Mucosa of stomach (tissue), 1 donor: ENCODE measurements around the gene CHRNA4.
"Not testable (repeated sequence)": the region's sequence is repeated elsewhere in the genome, so short reads cannot be mapped to it uniquely, and the experiment has no call there.

Source experiments
- H3K27me3 ChIP-seq: one replicate; pipeline ENCODE4 v1.7.0; 2013; ENCODE audit warnings: mild to moderate bottlenecking, low read length; ENCODE audit not compliant: control insufficient read depth, insufficient read depth
- H3K36me3 ChIP-seq: one replicate; pipeline ENCODE4 v1.7.0; 2013; ENCODE audit warnings: low read length; ENCODE audit not compliant: control insufficient read depth, insufficient read depth
- H3K4me1 ChIP-seq: one replicate; pipeline ENCODE4 v1.7.0; 2013; ENCODE audit warnings: mild to moderate bottlenecking, low read length; ENCODE audit not compliant: control insufficient read depth, insufficient read depth
- H3K4me3 ChIP-seq: one replicate; pipeline ENCODE4 v1.7.0; 2013; ENCODE audit warnings: low read length
- H3K9ac ChIP-seq: one replicate; pipeline ENCODE4 v1.7.0; 2013; ENCODE audit warnings: mild to moderate bottlenecking, low read length, moderate library complexity
- H3K9me3 ChIP-seq: one replicate; pipeline ENCODE4 v1.7.0; 2013; ENCODE audit warnings: mild to moderate bottlenecking, low read length, moderate library complexity; ENCODE audit not compliant: control insufficient read depth
- donor health status: Pancreatic carcinoma.

Gene CHRNA4

DNA sequence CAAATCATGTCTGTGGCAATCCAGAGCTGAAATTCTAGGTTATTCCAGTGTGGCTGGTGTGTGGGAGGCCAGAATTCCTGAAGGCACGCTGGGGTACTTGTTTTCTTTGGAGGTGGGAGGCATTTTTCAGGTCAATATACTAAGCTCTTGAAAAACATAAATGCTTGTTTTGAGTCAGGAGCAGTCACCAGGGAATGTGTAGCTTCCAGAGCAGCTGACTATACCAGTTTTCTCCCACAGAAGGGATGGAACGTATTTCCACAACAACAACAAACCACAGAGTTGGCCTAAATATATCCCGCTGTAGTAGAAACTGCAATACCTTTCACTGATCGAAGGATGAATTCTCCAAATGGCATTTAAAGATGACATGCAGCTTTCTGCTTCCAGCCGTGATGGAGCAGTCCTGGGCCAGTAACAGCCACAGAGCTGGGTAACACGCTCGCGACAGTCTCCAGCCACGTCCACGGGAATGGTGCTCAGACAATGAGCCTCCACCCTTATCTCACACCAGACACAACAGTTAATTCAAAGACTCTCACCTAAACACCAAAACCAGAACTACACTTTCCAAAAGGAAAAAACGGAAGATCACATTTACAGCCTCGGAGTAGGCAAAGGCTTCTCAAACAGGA, 23.2 kb downstream of the CHRNA4 start:
- no peak overlapping the region for H3K4me3 ChIP-seq
- H3K9ac ChIP-seq: no peak overlapping the region
- no peaks in the 10 kb centered on the region for H3K9me3 ChIP-seq
- H3K36me3 ChIP-seq: no peaks in the 10 kb centered on the region
- H3K27me3 ChIP-seq: peaks cover 10% of the 10 kb centered on the region
- no peaks in the 10 kb centered on the region for H3K4me1 ChIP-seq

DNA sequence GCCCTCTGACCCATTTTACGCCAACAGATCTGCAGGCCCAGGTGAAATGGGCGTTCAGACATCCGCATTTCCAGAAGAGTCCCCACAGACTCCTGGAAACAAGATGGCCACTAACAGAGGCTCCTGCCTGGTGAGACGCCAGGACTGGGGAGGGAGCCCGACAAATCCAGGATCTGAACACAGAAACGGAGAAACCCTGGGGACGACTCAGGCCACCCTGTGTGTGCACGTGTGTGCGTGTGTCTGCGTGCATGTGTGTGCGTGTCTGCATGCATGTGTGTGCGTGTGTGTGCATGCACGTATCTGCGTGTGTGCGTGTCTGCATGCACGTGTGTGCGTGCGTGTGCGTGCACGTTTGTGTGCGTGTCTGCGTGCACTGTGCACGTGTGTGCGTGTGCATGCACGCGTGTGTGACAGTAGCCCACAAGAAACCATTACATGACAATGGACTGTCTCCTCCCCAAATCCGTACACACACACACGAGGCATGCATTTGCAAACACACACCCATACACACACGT, 24.9 kb downstream of the CHRNA4 start:
- no peaks in the 10 kb centered on the region for H3K36me3 ChIP-seq
- peaks cover 13% of the 10 kb centered on the region for H3K27me3 ChIP-seq
- no peak overlapping the region for H3K4me3 ChIP-seq
- no peaks in the 10 kb centered on the region for H3K4me1 ChIP-seq
- H3K9me3 ChIP-seq: no peaks in the 10 kb centered on the region
- H3K9ac ChIP-seq: no peak overlapping the region

DNA sequence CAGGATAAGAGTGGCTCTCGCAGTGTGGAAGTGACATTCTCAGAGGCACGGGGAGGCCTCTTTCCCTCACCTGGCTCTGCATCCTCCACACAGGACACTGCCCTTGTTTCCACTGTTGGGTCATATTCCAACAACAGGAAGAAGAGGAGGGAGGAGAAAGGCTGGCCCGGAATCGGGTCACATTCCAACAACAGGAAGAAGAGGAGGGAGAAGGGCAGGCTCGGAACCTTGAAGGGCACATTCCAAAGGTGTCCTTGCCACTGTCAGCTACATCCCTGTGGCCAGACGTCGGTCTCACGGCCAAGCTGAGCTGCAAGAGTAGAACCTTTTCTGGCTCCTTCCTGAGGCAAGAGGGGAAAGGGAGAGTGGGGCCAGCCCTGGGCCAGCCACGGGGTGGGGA, 25.4 kb downstream of the CHRNA4 start:
- Histone ChIP-seq H3K4me1 (no peaks in the 10 kb centered on the region), H3K36me3 (no peaks in the 10 kb centered on the region), H3K27me3 (peaks cover 14% of the 10 kb centered on the region), H3K9ac (no peak overlapping the region), H3K4me3 (no peak overlapping the region), H3K9me3 (no peaks in the 10 kb centered on the region)

DNA sequence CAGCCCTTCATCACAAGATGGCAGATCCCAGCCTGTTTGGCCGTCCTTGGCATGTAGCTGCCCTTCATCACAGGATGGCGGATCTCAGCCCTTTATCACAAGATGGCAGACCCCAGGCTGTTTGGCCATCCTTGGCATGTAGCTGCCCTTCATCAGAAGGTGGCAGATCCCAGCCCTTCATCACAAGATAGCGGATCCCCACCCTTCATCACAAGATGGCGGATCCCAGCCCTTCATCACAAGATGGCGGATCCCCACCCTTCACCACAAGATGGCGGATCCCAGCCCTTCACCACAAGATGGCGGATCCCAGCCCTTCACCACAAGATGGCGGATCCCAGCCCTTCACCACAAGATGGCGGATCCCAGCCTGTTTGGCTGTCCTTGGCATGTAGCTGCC, 26.1 kb downstream of the CHRNA4 start:
- H3K4me1 ChIP-seq, H3K9me3 ChIP-seq, H3K4me3 ChIP-seq, H3K36me3 ChIP-seq, H3K9ac ChIP-seq: not testable (repeated sequence)
- peaks cover 14% of the 10 kb centered on the region for H3K27me3 ChIP-seq

DNA sequence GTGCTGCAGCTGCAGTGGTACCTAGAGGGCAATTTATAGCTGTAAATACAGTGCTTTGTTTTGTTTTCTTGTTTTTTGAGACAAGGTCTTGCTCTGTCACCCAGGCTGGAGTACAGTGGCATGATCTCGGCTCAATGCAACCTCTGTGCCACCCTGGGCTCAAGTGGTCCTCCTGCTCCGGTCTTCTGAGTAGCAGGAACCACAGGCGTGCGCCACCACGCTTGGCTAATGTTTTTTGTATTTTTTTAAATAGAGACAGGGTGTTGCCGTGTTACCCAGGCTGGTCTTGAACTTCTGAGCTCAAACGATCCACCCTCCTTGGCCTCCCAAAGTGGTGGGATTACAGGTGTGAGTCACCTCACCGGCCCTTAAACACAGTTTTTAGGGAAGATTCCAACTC, 26.8 kb downstream of the CHRNA4 start:
- peaks cover 14% of the 10 kb centered on the region for H3K27me3 ChIP-seq
- no peaks in the 10 kb centered on the region for H3K9me3 ChIP-seq
- H3K4me1 ChIP-seq: no peaks in the 10 kb centered on the region
- H3K36me3 ChIP-seq: no peaks in the 10 kb centered on the region
- no peak overlapping the region for H3K4me3 ChIP-seq
- H3K9ac ChIP-seq: no peak overlapping the region

DNA sequence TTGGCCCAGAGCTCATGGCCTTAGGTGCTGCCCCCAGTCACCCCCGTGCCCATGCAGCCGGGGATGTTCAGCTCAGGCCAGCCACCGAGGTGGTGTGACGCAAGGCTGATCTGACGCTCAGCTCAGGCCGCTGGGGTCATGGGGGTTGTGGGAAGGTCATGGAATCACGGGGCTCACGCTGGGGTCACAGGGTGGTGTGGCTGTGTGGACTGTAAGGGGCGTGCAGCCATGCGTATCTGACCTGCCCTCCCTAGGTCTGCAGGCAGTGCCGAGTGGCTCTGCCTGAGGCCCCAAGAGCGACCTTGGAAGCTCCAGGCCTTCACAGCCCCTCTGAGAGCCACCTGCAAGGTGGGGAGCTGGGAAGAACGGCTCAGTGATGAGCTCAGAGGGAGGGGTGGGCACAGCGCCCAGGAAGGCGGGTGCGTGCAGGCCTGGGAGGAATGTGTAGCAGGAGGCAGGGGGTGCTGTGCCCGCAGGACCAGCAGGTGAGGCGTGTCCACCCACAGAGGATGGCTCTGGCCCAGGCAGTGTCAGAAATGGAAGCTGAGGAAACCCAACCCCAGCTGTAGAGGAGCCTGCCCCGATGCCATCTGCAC, 27.8 kb downstream of the CHRNA4 start:
- Histone ChIP-seq H3K36me3 (no peaks in the 10 kb centered on the region), H3K9ac (no peak overlapping the region), H3K4me3 (no peak overlapping the region), H3K4me1 (no peaks in the 10 kb centered on the region), H3K27me3 (peaks cover 12% of the 10 kb centered on the region), H3K9me3 (no peaks in the 10 kb centered on the region)

DNA sequence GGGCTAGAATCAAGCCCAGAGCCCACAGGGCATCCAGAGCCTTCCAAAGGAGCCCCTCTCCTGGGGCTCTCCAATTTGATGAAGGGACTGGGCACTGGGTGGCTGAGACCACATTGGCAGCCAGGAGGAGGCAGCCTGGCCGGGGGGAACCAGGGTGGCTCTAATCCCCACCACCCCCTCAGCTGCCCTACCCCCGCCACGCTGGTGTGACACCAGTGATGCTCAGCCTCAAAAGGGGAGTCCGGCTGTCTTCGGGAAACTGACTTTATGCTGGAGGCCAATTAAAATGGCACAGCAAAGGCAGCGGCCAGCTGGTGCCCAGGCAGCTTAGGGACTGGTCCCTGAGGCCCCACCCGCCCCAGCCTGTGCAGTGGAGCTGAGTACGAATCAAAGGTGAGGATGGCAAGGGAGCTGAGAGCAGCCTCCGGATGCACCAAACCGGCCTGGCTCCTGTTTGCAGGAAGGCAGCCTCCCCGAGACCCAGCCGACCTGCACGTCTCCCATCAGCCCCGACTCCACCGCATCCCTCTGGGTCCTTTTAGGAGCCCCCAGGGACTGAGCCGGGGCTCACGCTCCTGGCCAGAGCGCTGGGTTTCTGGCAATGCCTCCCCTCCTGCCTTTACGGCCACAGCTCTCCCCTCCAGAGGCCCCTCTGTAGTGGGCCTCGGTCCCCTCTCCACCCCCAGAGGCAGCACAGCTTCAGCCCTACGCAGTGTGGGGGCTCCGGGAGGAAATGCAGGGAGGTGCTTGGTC, 28.5 kb downstream of the CHRNA4 start:
- H3K4me3 ChIP-seq: no peak overlapping the region
- no peaks in the 10 kb centered on the region for H3K4me1 ChIP-seq
- H3K27me3 ChIP-seq: peaks cover 5% of the 10 kb centered on the region

DNA sequence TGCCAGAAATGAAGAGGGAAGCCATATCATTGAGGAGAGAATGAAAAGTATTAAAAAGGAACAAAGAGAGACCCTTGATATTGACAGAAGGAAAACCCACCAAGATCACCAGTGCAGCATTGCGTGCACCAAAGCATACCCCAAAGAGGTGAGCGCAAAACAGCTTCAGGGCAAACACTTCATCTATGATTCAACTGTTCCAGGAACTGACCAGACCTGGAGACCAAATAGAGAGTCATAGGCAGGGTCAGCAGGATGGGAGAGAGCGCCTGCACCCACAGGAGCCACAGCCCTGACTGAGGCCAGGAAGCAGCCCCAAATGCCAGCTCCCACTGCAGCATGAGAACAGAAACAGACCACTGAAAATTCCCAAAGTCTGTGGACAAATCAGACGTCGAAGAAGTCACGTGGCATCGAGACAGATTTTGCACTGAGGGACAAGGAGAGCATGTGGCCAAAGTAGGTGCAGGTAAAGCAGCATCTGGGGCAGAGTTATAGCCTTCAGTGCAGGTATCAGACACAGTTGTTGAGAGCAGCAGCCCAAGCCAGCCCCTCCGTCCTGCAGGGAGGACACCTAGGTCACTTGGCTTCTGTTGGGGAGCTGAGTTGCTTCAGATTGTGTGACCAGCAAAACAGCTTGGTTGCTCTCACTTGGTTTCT, 29.3 kb downstream of the CHRNA4 start:
- Histone ChIP-seq H3K9me3 (no peaks in the 10 kb centered on the region), H3K4me1 (no peaks in the 10 kb centered on the region), H3K36me3 (no peaks in the 10 kb centered on the region), H3K9ac (no peak overlapping the region), H3K4me3 (no peak overlapping the region), H3K27me3 (peaks cover 4% of the 10 kb centered on the region)

More for the DNA sequence above, 28.5 kb downstream of the CHRNA4 start:
- Histone ChIP-seq H3K9ac (no peak overlapping the region), H3K9me3 (no peaks in the 10 kb centered on the region), H3K36me3 (no peaks in the 10 kb centered on the region)

DNA sequence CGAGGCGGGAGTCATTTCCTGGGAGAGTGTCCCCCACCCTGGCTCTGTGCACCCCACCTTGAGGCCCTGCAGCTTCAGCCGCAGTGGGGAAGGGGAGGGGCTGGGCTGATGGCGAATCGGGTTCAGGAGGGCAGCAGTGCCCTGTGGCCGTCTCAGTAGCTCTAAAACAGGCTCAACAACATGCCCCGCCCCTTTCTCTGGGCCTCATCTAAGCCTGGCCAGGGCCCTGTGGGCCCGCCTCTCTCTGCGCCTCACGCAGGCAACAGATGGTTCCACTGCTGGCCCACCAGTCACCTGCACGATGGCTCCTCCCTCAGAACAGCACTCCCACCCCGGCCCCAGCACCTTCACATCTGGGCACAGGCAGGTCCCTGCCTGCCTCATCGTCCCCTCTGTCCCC, 30.2 kb downstream of the CHRNA4 start:
- Histone ChIP-seq H3K36me3 (no peaks in the 10 kb centered on the region), H3K4me3 (no peak overlapping the region), H3K9me3 (no peaks in the 10 kb centered on the region), H3K9ac (no peak overlapping the region), H3K27me3 (peaks cover 4% of the 10 kb centered on the region), H3K4me1 (no peaks in the 10 kb centered on the region)

DNA sequence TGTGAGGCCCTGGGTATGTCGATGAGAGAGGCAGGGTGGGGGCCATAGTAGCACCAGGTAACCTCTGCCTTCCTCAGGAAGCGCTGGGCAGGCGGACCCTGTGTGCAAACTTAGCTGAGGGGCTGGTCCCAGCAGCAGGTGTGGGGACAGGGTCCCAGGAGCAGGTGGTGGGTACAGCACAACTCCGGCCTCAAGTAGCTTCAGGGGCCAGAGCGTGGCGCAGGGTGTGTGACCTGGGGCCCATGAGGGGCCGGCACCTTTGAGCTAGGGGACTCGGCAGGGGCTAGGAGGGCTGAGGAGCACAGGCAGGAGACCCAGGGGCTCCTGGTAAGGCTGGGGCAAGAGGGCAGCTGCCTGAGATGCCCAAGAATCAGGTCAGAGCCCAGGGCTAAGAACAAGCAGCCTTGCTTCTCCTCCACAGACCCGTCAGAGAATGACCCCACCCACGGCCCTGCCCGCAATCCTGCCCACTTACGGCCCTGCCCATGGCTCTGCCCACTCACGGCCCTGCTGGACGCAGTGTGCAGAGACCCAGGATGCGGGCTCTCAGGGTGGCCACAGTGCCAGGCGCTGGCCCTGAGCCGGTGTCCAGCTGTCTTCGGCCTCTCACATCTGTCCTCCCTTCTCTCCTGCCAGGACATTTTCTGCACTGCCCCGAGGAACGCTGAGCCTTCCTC, 30.9 kb downstream of the CHRNA4 start:
- Histone ChIP-seq H3K27me3 (peaks cover 4% of the 10 kb centered on the region), H3K9me3 (no peaks in the 10 kb centered on the region), H3K9ac (no peak overlapping the region), H3K36me3 (no peaks in the 10 kb centered on the region), H3K4me1 (no peaks in the 10 kb centered on the region), H3K4me3 (no peak overlapping the region)

DNA sequence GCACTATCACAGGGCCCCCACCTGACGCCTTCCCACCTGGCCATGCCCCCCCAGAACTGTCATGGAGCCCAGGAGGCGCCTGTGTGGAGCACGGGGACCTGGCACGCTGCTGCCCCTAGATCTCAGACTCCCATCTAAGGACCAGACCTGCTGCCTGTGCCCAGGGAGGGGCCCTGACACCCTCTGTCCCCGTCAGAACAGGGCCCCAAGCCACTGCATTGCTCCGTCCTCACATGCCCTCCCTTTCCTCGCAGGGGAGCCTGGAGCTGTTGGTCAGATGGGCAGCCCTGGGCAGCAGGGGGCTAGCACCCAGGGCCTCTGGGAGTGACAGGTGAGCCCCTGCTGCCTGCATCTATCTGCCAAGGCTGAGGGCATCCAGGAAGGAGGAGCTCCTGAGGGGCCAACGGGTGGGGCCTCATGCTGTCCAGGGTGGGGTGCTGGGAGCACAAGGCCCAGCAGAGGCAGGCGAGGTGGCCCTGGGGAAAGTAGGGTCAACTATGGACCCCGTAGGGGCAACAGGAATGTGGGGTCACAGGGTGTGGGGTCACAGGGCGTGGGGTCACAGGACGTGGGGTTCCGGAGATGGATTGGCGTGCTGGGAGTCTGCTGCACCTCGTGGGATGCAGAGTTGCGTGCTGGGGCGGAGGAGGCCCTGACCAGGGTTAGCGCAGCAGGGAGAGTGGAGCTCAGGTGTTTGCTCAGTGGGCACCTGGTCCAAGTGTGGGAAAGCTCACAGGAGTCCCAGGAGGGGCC, 31.6 kb downstream of the CHRNA4 start:
- Histone ChIP-seq H3K9ac (no peak overlapping the region), H3K9me3 (no peaks in the 10 kb centered on the region), H3K27me3 (peaks cover 4% of the 10 kb centered on the region), H3K4me3 (no peak overlapping the region), H3K4me1 (no peaks in the 10 kb centered on the region), H3K36me3 (no peaks in the 10 kb centered on the region)
